Left hindlimb (tissue), 1 donor: ENCODE data around the gene SLC9A2.
A peak's percentile ranks its signal among the peaks of the same experiment; 100 is the strongest.

Experiments
- DNase-seq: peaks from one replicate; pipeline ENCODE4 v3.0.0-alpha.2; 2018

Gene SLC9A2, protein sequence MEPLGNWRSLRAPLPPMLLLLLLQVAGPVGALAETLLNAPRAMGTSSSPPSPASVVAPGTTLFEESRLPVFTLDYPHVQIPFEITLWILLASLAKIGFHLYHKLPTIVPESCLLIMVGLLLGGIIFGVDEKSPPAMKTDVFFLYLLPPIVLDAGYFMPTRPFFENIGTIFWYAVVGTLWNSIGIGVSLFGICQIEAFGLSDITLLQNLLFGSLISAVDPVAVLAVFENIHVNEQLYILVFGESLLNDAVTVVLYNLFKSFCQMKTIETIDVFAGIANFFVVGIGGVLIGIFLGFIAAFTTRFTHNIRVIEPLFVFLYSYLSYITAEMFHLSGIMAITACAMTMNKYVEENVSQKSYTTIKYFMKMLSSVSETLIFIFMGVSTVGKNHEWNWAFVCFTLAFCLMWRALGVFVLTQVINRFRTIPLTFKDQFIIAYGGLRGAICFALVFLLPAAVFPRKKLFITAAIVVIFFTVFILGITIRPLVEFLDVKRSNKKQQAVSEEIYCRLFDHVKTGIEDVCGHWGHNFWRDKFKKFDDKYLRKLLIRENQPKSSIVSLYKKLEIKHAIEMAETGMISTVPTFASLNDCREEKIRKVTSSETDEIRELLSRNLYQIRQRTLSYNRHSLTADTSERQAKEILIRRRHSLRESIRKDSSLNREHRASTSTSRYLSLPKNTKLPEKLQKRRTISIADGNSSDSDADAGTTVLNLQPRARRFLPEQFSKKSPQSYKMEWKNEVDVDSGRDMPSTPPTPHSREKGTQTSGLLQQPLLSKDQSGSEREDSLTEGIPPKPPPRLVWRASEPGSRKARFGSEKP

DNA sequence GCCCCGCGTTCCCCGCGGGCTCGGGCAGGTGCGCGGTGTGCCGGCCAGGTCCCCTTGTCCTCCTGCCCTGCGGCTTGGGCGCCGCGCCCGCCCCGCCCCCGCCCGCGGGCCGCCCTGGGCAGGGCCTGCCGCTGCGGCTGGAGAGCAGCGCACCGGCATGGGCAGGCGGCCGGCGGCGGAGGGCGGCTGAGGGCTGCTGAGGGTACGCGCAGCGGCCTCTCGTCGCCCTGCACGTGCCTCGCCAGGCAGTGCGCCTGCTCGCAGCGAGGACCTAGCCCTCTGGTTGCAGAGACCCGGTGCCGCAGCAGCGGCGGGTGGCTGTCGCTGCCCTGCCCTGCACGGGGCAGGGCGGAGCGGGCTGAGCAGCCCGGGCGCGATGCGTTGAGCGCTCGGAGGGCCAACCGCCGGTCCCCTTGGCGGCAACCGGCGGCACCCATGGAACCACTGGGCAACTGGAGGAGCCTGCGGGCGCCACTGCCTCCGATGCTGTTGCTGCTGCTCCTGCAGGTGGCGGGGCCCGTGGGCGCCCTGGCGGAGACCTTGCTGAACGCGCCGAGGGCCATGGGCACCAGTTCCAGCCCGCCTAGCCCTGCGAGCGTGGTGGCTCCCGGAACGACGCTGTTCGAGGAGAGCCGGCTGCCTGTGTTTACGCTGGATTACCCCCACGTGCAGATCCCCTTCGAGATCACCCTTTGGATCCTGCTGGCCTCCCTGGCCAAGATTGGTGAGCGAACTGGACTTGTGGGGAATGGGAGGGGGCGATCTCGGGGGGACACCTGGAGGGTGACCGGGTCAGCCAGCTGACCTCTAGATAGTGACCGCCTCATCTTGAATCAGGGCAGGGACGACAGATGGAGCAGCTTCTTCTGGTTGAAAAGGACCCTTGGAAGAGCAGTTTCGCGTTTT lies at the start of gene SLC9A2:
Gene SLC9A2, plus strand, starts transcription at position 140 of the 906 bp plus-strand sequence. Its CDS starts 296 bp downstream, at position 436.
- peak; percentile 39 for DNase-seq

DNA sequence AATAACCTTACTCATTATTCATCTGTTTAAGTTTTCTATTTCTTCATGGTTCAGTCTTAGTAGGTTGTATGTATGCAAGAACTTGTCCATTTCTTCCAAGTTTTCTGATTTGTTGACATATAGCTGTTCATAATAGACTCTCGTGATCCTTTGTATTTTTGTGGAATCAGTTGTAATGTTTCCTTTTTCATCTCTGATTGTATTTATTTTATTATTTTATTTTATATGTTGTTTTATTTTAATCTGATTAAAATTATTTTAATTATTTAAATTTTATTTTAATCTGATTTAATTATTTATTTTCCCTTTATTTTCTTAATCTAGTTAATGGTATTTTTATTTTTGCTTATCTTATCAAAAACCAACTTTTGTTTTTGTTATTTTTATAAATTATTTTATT lies 43.5 kb upstream of the SLC9A2 start:
- DNase-seq, result no peak

DNA sequence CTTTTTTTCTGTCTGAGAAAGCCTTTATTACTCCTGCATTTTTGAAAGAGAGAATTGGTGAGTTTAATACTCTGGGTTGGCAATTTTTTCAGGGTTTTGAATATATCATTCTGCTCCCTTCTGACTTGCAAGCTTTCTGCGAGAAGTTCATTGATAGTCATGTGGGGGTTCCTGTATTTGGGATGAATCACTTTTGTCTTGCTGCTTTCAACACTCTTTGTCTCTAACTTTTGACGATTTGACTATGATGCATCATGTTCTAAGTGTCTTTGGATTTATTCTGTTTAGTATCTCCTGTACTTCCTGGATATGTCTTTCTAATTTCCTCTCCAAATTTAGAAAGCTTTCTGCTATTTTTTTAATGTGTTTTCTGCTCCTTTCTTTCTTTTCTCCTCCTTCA lies 41.0 kb upstream of the SLC9A2 start:
- no peak for DNase-seq

DNA sequence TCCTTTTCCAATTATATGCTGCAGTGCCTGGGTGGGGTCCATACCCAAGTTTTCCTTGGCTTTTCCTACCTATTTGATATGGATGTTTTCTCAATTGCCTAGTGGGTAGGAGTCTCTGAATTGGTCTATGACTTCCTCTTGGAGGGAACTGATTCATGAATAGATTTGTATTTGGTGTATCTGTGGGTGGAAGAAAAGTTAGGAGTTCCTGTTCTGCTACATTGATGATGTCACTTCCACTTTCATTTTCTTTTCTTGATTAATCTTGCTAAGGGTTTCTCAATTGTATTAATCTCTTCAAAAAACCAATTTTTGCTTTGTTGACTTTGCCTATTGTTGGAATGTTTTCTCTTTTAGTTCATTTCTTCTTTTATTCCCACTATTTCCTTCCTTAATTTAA lies 37.4 kb upstream of the SLC9A2 start:
- DNase-seq, result no peak

DNA sequence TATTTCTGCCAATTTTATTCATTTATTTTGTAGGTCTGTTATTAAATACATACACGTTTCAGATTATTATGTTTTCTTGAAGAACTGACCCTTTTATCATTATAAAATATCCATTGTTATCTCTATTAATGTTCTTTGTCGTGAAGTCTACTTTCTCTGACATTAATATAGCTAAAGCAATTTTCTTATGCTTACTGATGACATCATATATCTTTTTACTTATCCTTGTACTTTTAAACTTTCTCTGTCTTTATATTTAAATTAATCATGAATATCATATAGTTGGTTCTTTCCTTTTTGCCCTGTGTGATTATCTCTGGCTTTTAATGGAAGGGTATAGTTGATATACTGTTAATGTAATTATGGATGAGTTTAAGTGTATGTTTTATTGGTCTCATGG lies 36.5 kb upstream of the SLC9A2 start:
- DNase-seq, result no peak

DNA sequence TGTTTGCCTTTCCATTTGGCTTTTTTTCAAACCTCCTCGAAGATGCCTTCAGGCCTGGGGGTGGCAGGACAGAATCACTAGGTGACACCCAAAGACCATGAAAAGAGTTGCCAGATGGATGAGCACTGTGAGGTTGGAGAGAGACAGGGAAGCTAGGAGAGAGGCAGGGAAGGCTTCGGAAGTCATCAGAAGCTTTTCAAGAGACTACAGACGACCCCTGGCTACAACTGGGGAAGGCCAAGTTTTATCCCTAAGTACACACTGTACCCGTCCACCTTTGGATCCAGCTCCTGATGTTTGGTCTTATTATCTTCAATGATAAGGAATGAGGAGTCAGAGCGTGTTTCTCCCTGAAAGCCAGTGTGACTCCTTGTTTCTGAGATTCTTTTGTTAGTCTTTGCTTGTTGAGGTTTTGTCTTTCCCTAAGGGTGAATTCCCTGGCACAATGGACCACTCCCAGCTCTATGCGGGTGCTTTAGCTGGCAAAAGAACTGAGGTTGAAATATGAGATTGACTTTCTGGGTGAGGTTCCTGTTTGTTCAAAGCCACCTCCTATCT lies 33.4 kb upstream of the SLC9A2 start:
- no peak for DNase-seq

DNA sequence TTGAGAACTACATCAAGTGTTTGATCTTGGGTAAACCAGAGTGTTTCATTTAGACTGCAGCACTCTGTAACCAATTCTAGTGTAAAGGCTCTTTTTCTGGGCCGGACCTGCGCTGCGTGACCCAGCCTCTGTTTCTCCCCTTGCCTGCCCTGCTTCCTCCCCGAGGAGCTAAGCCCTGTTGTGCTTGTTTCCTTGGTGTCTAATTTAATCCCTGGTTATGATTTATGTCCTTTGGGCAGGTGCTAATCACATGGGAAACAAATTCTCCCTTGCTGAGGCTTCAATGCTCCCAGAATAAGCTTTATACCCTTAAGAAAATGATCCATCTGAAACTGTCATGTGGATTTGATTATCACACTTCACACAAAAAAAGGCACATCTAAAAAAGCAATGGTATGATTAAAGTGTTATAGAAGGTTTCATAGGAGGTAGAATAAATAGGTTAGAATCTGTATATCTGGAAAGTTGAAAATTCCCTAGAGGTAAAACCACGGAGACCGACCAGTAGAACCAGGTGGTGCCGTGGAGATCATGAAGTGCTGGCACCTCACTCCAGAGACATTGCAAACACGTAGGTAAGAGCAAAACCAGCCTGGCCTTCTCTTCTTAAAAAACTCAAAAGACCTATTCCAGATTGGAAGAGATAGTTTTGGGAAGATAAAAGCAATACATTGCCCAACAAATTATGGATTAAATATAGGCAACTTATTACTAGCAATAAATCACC lies 31.0 kb upstream of the SLC9A2 start:
- no peak for DNase-seq

DNA sequence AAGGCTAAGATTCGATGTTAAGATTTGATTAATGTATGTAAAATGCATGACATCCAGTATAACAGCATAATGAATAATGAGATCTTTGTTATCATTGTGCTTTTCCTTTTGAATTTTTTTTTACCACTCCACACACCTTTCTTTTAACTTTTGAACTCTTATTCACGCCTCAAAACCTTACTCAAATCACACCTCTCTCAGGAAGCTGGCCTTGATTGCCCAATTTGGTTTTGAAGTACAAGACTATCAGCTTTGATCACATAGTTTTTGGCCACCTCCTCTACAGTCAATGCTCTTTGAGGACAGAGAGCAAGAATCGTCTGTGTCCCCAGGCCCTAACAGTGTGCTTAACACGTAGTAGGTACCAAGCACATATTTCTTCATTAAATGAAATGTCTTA lies 29.9 kb upstream of the SLC9A2 start:
- DNase-seq, result no peak

DNA sequence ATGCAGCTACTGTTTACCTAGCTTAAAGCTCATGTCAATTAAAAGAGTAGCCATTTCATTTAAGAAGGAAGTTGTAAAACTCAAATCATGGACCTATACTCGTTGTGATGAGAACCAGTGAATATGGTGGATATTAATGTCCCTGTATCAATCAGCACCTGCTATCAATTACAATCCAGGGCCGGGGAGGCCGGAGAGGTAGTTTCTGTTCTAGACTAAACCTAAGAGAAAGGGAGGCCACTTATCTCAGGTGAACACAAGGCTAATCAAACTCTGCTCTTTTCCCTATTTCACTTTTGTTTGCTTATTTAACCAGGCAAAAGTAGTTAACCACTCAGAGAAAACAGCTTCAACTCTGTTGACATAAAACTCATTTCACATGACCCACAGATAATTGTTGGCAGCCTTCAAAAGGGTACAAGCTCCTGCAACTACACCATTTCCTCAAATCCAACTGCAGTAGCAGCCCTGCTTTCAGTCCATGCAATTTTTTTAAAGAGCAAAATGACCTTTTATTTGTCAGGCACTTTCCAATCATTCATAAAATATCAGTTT lies 27.8 kb upstream of the SLC9A2 start:
- DNase-seq, result no peak

DNA sequence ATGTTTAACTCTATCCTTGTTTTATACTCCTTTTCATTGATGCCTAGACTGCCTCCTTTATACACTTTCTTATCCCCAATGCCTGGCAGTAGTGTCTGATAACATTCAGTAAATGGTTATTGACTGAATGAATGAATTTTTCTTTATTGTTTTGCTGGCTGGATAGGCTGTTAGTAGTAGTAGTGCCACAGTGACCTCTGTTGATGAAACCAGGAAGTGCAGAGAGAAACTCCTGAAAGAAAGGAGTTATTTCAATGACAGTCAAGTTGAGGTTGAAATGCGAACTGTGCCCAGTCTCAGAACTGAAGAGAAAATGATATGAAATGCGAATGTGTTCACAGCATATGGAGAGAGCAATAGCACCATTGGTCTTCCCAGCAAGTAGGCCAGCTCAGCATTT lies 26.8 kb upstream of the SLC9A2 start:
- no peak for DNase-seq

DNA sequence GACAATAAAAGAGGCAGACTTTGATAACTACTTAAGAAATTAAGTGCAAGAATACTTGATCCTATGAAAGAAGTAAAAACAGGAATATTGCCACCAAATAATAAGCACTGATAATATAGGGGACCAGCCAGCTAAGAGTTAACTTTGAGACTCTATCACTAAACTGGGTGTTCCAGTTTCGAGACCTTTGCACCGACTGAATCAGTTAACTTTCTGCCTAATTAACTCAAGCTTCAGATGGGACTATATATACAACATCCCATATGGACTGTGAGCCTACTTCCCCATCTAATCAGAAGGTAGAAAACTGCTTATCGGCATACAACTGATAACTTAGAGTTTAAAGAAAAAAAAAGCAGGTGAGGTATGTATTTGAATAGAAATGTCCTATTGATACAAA lies 25.8 kb upstream of the SLC9A2 start:
- DNase-seq, result no peak

DNA sequence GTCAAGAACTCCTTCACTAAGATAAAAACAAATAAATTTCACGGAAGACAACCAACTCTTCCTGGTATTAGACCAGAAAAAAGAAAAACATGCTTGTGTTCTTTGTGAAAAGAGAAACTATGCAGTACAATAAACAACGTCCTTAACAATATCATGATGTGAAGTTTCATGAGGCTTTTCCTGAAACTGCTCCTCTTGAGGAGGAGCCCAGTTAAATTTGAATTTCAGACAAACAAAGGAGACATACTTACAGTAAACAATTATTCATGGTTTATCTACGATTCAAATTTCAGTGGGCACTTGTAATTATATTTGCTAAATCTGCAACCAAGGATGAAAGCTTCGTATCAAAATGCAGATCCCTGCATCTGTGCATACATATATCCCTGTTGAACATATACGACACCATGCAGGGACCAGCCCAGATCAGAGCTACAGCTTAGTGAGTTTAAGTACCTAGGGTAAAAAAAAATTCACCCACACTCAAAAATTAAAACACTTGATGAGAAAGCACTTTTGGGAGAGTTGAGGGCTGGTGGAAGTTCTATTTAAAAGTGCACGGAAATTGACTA lies 24.8 kb upstream of the SLC9A2 start:
- no peak for DNase-seq

DNA sequence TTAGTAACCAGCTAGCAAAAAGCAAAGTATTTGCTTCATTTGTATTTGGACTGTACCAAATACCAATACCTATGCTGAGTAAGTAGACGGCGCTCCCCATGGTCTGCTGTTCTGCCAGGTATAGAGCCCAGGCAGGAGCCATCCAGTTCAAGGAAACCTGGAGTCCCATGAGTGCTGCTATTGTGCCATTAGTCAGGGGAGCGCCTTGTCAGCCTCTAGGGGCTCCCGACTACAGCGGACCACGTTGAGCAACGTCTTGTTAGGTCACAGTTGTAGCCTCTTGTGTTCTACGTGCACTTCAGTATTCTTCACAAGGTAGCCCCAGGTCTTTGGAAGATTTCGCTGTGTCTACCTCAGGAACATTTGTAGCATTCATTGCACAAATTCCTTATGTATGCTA lies 21.6 kb upstream of the SLC9A2 start:
- no peak for DNase-seq

DNA sequence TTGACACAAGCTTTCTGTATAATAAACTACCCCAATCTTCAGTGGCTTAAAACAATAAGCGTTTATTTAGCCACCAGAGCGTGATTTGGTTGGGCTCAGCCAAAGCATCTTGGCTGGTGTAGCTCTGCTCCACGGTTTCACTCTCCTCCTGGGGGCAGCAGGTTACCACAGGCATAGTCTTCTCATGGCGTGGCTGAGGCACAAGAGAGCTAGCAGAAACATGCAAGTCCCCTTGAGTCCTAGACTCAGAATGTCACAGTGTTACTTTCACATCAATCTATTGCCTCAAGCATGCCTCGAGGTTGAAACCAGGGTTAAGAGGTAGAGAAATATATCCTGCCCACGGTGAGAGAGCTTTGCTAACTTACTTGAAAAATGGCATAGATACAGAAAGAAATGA lies 19.9 kb upstream of the SLC9A2 start:
- no peak for DNase-seq

DNA sequence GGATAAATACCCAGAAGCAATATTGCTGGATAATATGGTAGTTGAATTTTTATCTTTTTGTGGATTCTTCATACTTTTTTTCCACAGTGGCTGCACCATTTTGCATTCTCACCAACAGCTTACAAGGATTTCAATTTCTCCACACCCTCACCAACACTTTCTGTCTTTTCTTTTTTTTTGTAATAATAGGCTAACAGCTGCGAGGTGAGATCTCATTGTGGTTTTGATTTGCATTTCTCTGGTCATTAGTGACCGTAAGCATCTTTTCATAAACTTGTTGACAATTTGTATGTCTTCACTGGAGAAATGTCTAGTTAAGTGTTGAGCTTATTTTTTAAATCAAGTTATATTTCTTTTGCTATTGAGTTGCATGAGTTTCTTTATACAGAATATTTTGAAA lies 17.6 kb upstream of the SLC9A2 start:
- DNase-seq, result no peak

DNA sequence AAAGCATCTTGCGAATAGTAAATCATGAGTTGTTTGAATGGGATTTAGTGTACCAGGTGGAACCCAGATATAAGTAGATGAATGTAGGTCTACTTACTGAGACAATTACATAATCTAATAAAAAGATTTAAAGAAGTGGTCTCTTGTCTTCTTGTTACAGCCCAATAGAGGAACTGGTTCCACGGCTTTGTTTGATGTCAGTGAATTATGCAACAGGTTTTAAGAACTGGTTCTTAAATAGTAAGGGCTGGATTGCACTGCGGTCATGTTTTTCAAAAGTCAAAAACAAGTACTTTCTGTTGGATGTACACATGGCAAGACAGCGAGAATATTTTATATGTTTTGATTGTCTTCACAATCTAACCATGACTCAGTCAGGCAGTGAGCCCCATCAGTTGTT lies 15.4 kb upstream of the SLC9A2 start:
- DNase-seq, result no peak

DNA sequence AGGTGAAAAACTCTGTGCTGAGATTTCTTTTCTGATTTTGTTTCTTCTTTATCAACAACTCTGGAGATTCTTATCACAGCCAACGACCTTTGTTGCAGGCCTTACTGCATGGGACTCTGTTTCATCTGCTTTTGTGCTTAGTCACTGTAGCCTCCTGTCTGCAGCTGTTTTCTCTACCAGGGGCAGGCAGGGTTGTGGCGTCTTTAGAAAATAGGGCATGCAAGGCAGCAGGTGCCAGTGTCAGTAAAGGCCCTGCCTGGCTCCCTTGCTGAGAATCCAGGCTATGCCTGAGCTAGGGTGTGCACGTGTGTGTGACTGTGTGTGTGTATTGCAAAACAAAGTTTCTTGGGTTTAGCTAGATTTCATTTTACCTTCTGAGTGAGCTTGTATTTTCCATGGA lies 14.6 kb upstream of the SLC9A2 start:
- DNase-seq, result no peak

DNA sequence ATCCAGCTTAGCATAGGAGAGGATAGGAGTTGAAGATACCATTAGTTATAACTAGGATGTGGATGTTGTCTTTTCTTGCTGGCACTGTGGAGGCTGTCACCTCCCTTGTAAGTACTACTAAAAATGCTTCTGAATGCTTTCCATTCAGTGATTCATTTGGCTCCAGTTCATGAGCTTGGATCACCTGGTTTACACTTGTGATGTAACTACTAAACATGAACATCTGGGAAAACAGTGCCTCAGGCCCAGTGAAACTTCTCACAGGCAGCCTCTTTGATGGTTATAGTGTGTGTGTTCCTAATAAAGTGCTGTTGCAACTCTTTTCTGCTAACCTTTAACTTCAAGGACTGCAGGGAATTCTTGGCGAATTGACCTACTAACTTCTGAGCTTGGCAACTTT lies 13.0 kb upstream of the SLC9A2 start:
- DNase-seq, result no peak

DNA sequence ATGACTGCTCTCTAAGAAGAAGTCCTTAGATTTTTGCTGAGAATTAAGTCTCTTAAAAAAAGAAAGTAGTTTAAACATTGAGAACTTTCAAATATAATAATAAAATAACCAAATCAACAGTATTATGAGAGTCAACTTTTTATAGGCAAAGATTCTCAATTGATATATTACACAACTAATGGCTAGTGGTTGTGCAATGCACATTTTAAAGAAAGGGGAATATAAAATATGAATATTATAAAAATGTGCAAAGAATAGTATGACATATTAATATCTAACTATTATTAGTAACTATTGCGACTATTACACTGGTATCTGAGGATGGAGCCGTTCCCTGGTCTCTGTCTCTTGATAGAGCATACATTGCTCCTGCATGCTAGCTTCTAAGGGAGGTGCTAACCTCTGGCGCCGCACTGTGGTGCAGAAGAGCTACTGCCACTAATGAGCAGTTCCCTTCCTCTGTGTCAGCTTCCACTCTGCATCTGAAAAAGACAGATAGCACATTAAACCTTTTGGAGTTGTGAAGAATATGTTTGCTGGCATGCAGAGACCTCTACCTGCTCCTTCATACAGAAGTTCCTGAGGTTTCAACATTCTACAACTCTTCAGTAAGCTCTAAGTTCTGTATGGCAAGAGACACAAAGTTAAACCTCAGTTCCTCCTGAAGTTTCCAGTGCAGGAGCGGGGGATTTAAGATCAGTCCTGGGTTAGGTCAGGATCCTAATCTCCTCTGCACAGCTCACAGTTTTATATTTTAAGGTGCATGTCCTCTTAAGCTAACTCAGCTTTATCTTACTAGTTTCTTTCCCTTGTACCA lies 3.5 kb upstream of the SLC9A2 start:
- no peak for DNase-seq
